Choroid plexus epithelial cell (primary cell): Measurements from ENCODE around the gene GPSM3.

ENCODE experiments used
- DNase-seq: peaks from one replicate; pipeline ENCODE4 v3.0.0-alpha.2; 2010; ENCODE audit warnings: low read depth
- H3K4me3 ChIP-seq: 2 replicates; pipeline ENCODE4 v1.5.1; 2011; ENCODE audit warnings: low read depth, mild to moderate bottlenecking, control low read depth, low read length, moderate library complexity
- CTCF ChIP-seq: conservative IDR thresholded peaks from 2 replicates; pipeline ENCODE4 v1.5.1; 2011; ENCODE audit warnings: low read depth, mild to moderate bottlenecking, control low read depth, inconsistent platforms, low read length, moderate library complexity

Gene GPSM3

DNA sequence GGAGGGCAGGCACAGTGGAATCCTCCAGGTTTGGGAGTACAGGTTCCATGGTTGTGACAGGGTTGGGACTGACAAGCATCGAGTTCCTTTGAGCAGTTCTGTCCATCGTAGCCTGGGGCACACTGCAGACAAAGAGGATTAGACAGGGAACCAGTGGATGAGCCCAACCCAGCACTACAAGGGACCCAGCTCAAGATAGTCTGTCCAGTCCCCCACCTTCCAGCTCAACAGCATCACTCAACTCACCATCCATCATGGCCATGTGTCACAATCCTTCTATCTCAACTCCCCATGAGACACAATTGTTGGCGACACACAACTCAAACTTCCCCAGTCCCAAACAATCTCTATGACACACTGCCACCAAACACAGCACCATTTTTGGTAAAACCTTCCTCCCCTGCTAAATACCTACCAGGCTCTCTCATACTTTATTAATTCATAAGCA, 11.8 kb upstream of the GPSM3 start:
- TF ChIP-seq CTCF = no peak
- no peak overlapping the region for H3K4me3 ChIP-seq
- DNase-seq = no peak

DNA sequence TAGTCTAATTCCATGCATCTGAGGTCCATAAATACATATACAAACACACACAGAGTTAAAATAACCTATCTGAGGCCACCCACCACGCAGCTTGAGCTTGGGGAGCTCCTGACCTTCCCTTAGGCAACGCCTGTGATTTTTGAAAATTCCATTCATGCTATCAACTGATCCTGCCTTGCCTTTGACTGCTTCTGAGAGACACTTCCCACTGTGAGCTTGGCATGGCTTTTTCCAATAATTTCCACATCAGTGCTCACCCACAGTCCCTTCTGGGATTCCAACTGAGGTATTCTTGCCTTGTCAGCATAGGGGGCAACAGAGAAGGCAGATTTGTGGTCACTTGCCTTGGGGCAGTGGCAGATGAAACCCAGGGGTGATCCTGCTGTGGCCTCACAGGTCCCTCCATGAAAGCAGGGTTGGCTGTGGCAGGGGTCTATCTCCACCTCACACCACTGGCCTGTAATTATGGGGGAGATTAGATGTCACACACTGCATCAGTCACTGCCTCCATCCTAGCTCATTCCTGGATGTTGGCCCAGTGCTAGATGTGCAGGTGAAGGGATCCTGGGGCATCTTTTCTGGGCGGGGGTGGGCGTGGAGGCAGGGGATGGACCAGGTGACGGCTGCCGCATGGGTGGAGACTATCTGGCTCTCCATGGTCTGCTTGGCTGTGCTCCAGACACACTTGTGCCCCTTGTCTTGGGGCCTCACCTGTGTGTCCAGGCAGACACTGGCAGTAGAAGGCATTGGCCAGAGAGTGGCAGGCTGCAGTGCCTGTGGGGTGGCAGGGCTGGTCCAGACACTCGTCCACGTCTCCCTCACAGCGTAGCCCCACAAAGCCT, 11.2 kb upstream of the GPSM3 start:
- TF ChIP-seq CTCF = no peak
- DNase-seq = peak; percentile 6
- no peak overlapping the region for H3K4me3 ChIP-seq

- H3K4me3 ChIP-seq = no peak overlapping the region
- DNase-seq = no peak
- no peak for TF ChIP-seq CTCF
Measured at GRCh38 chr6:32202186-32202585, 9.7 kb upstream of the GPSM3 start.

DNA sequence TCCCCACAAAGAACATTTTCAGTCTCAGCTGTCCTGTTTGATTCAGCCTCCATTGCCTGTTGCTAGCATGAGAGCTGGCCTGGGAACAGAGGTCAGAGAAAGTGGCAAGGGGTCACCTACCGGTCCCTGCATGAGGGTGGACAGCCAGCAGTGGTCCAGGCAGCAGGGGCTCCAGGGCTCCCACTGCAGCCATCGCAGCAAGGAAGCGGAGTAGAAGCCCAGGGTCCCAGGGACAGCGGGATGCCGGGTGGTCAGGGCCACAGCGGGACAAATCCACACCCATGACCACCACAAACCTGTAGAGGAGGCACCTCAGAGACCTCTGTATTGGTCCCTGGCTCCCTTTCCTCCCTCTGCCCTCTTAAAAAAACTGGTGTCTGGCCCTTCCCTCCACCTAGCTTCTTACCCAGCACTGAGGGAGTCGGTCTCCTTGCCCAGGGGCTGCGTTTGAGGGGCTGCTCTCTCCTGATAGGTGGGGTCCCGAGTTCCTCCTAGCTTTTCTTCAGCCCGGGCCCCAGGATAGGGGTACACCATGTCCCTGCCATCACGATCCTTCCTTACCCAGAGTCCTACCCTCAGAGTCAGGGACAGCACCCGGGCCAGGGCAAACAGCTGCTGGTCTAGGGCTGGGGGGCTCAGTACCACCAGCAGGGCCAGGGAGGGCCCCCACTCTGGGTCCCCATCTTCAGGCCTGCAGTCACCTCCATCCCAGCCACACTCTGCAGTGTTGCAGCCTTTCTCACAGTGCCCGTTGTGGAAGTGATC, 8.4 kb upstream of the GPSM3 start:
- H3K4me3 ChIP-seq = no peak overlapping the region
- DNase-seq = no peak
- TF ChIP-seq CTCF = no peak

DNA sequence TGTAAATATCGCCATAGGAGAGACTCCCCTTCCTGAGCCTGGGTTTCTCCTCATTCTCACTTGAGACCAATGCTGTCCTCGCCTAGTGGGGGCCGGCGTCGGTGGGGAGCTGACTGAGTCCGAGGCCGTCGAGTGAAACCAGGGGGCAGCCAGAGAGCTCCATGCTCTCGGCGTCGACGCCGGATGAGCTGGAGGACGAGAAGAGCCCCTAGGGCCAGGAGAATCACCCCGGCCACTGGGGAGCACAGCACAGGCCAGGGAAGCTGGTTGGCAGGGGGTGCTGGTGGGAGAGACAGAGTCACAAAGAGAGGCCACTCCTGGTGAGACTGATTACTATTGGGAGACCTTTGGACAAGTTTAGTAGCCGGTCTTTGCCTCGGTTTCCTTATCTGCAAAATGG, 6.4 kb upstream of the GPSM3 start:
- no peak for TF ChIP-seq CTCF
- no peak overlapping the region for H3K4me3 ChIP-seq
- DNase-seq = no peak

GRCh38 chr6:32198345-32198696, 5.9 kb upstream of the GPSM3 start:
- H3K4me3 ChIP-seq = no peak overlapping the region
- no peak for DNase-seq
- no peak for TF ChIP-seq CTCF
